Glutamatergic neuron (in vitro differentiated cells): ENCODE results near the gene RPL34. TPM values are rescaled to one million over a fixed set of nuclear protein-coding genes. Genes with fewer than 3 reads are reported as not detected.
A peak's percentile ranks its signal among the peaks of the same experiment; 100 is the strongest.

Experiments
- DNase-seq: peaks from one replicate; pipeline ENCODE4 v3.0.0; 2022
- H3K27ac Mint-ChIP-seq: one replicate; pipeline ENCODE4 v1.8.0; 2020; ENCODE audit warnings: mild to moderate bottlenecking, mixed read lengths, inconsistent platforms; ENCODE audit not compliant: unreplicated experiment
- H3K27me3 Mint-ChIP-seq: one replicate; pipeline ENCODE4 v1.8.0; 2020; ENCODE audit warnings: mild to moderate bottlenecking, moderate library complexity, mixed read lengths, inconsistent platforms; ENCODE audit not compliant: unreplicated experiment
- H3K36me3 Mint-ChIP-seq: one replicate; pipeline ENCODE4 v1.8.0; 2020; ENCODE audit warnings: mild to moderate bottlenecking, mixed read lengths, inconsistent platforms; ENCODE audit not compliant: unreplicated experiment
- H3K4me1 Mint-ChIP-seq: one replicate; pipeline ENCODE4 v1.8.0; 2020; ENCODE audit warnings: mild to moderate bottlenecking, low read depth, mixed read lengths, inconsistent platforms; ENCODE audit not compliant: unreplicated experiment
- H3K4me3 Mint-ChIP-seq: one replicate; pipeline ENCODE4 v1.8.0; 2020; ENCODE audit warnings: mild to moderate bottlenecking, mixed read lengths, inconsistent platforms; ENCODE audit not compliant: unreplicated experiment
- H3K9me3 Mint-ChIP-seq: one replicate; pipeline ENCODE4 v1.8.0; 2020; ENCODE audit warnings: mild to moderate bottlenecking, moderate library complexity, mixed read lengths, inconsistent platforms; ENCODE audit not compliant: unreplicated experiment
- CTCF ChIP-seq: fragments of 200-600 bp; sonication (generic); IDR thresholded peaks from one replicate; pipeline ENCODE4 v1.5.0; 2021; ENCODE audit not compliant: partially characterized antibody, unreplicated experiment
- long read RNA-seq: library from polyadenylated mRNA; unstranded; transcript quantifications from one replicate; pipeline ENCODE4 v2.0.0, GENCODE V29; 2020; ENCODE audit not compliant: unreplicated experiment
- total RNA-seq: library from RNA; stranded (reverse); fragmentation: NEBNext Ultra II Directional; extraction: Animal tissue kit (Norgen Biotek cat#: 25700); gene quantifications from one replicate; pipeline ENCODE4 v1.2.1, GENCODE V29; 2021; ENCODE audit not compliant: unreplicated experiment

RPL34 gene
- total RNA-seq, result 724 TPM
- long read RNA-seq, transcript RPL34-201 (5 exons, 529 nt), result minor isoform, 34 of 562 reads
- long read RNA-seq, transcript RPL34-202 (5 exons, 441 nt), result major isoform, 387 of 562 reads
- long read RNA-seq, partial matches to known transcripts, result 125 of 562 reads
- long read RNA-seq, other reads (novel, unspliced or antisense), result 16 of 562 reads

- Mint-ChIP-seq H3K4me1 (peaks cover 6% of the 10 kb centered on the region), H3K9me3 (peaks cover 6% of the 10 kb centered on the region), H3K4me3 (peak within 1 kb of the TSS; percentile 100), H3K36me3 (peaks cover 5% of the 10 kb centered on the region), H3K27me3 (no peaks in the 10 kb centered on the region), H3K27ac (peak within 1 kb of the TSS; percentile 72)
- no peak for TF ChIP-seq CTCF
- DNase-seq, result peak; percentile 90
These were observed at the start of gene RPL34 for GRCh38 chr4:108620101-108620932. Gene RPL34 (plus strand): TSS chr4:108620576. CDS start chr4:108621960, 1,384 bp downstream.

- Mint-ChIP-seq H3K36me3 (no peaks in the 10 kb centered on the region), H3K27me3 (no peaks in the 10 kb centered on the region), H3K4me1 (no peaks in the 10 kb centered on the region), H3K9me3 (no peaks in the 10 kb centered on the region), H3K27ac (no peak overlapping the region), H3K4me3 (no peak overlapping the region)
- no peak for DNase-seq
- no peak for TF ChIP-seq CTCF
These were observed 49.3 kb upstream of the RPL34 start for GRCh38 chr4:108570993-108571569.

- TF ChIP-seq CTCF, result no peak
- no peak overlapping the region for H3K27ac Mint-ChIP-seq
- no peaks in the 10 kb centered on the region for H3K36me3 Mint-ChIP-seq
- no peak overlapping the region for H3K4me3 Mint-ChIP-seq
- H3K4me1 Mint-ChIP-seq, result no peaks in the 10 kb centered on the region
- DNase-seq, result no peak
- no peaks in the 10 kb centered on the region for H3K27me3 Mint-ChIP-seq
- H3K9me3 Mint-ChIP-seq, result no peaks in the 10 kb centered on the region
These were observed 46.0 kb upstream of the RPL34 start for GRCh38 chr4:108574402-108574801.

- Mint-ChIP-seq H3K9me3 (no peaks in the 10 kb centered on the region), H3K36me3 (no peaks in the 10 kb centered on the region), H3K4me3 (no peak overlapping the region), H3K27me3 (no peaks in the 10 kb centered on the region), H3K27ac (no peak overlapping the region), H3K4me1 (no peaks in the 10 kb centered on the region)
- TF ChIP-seq CTCF, result no peak
- no peak for DNase-seq
These were observed 39.3 kb upstream of the RPL34 start for GRCh38 chr4:108581083-108581482.

- DNase-seq, result no peak
- H3K27ac Mint-ChIP-seq, result no peak overlapping the region
- no peaks in the 10 kb centered on the region for H3K36me3 Mint-ChIP-seq
- no peak for TF ChIP-seq CTCF
- H3K27me3 Mint-ChIP-seq, result no peaks in the 10 kb centered on the region
- H3K4me1 Mint-ChIP-seq, result no peaks in the 10 kb centered on the region
- H3K4me3 Mint-ChIP-seq, result no peak overlapping the region
- H3K9me3 Mint-ChIP-seq, result no peaks in the 10 kb centered on the region
These were observed 33.6 kb upstream of the RPL34 start for GRCh38 chr4:108586778-108587177.
